ENCODE results near the gene AFM. TPM values are rescaled to one million over a fixed set of nuclear protein-coding genes. Genes with fewer than 3 reads are reported as not detected.

The AFM gene
- total and polyA plus RNA-seq, 12 donors: not detected

DNA sequence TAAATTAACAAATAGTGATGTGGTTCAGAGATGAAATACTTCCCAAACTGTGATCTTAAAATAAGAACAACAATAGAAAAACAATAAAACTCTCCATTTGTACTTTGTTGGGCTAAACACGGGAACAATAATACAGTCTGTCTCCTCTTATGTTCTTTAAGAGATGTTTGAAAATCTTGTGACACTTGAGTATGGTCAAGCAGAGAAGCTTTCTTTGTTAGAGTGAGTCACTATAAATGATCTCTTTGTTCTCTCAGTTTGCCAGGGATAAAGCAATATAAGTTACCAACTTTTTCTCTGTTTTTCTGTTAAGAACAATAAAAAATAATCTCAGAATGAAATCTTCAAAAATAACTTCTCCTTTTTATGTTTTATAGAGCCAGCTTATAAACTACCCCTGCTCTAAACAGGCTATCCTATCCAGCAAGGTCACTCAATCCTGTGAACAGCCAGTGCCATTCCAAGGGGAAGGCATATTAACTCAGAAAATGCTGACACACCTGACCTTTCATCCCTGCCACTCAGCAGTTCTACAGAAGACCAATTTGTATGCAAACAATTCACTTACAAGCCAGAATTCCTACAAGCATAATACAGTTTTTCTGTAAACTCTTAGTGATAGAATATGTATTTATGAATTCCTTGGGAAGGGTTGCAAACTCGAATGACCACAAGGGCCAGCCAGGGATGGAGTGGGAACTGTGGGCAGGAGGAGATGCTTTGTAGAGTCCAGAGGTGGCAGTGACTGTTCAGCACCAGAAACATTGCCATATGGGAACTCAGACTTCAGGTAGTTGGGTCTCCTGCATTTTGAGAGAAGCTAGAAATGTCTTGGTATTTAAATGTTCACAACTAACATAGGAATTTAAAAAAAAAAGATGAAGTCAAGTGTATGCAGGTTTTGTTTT, 52.2 kb downstream of the AFM start:
- Histone ChIP-seq H3K27me3 (no peaks in the 10 kb centered on the region), H3K9me3 (no peaks in the 10 kb centered on the region), H3K36me3 (no peaks in the 10 kb centered on the region), H3K4me3 (no peak overlapping the region), H3K27ac (no peak overlapping the region), H3K4me1 (no peaks in the 10 kb centered on the region)
- intact Hi-C loops (cut with DNase I): no loop called here
- DNase-seq (no peak), ATAC-seq (no peak)
- no peak for TF ChIP-seq CTCF (IDR thresholded peaks at IDR 0.05)
- WGBS, 2 donors: 63 to 71% methylated on average over 2 of the region's 2 CpGs

- no peak for ATAC-seq
- H3K9me3 ChIP-seq: no peaks in the 10 kb centered on the region
- H3K4me3 ChIP-seq: no peak overlapping the region
- DNase-seq: no peak
- intact Hi-C loops (cut with DNase I): no loop called here
- no peaks in the 10 kb centered on the region for H3K27me3 ChIP-seq
- H3K36me3 ChIP-seq: no peaks in the 10 kb centered on the region
- TF ChIP-seq CTCF (IDR thresholded peaks at IDR 0.05): no peak
- H3K27ac ChIP-seq: no peak overlapping the region
- 83 to 86% methylated on average over 2 of the region's 2 CpGs for WGBS, 2 donors
- H3K4me1 ChIP-seq: no peaks in the 10 kb centered on the region
Observed at GRCh38 chr4:73538162-73538561, 56.6 kb downstream of the AFM start.

DNA sequence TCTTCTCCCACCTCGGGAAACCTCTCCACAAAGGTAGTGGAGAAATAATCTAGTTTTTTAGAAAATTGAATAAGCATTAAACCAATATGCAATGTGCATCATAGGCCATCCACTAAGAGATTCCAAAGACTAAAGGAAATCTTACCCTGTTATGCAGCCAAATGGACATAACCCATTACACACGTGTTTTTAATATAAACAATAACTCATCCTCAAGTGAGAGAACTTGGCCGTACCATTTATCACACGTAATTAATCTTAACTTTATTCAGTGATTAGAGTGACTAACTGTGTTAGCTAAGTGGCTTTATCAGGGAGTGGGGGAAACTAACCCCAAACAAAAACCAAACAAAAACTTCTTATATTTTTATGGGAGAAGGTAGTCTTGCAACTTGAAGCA, 57.8 kb downstream of the AFM start:
- Histone ChIP-seq H3K27ac (no peak overlapping the region), H3K4me3 (no peak overlapping the region), H3K9me3 (no peaks in the 10 kb centered on the region), H3K4me1 (no peaks in the 10 kb centered on the region), H3K27me3 (no peaks in the 10 kb centered on the region), H3K36me3 (no peaks in the 10 kb centered on the region)
- ATAC-seq (no peak), DNase-seq (no peak)
- intact Hi-C loops (cut with DNase I): no loop called here
- TF ChIP-seq CTCF (IDR thresholded peaks at IDR 0.05): no peak
- WGBS, 2 donors: 60 to 63% methylated on average over 4 of the region's 4 CpGs

DNA sequence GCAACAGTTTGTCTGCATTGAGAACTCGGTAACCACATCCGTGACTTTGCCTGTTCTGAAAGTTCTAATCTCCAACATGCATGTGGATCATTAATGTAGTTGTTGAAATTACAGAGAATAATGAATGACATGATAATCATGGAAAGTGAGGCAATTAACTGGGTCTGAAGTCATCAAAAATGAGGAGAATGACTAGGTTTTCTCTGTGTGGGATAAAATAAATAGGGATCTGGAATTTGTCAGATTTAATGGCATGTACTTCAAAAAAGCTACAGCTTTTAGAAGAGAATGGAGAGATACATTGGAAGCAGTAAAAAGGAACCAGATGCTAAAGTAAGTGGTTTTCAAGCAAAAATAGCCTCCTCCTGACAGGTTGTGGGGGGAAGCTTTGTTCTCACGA, 59.3 kb downstream of the AFM start:
- no peak overlapping the region for H3K4me3 ChIP-seq
- H3K36me3 ChIP-seq: no peaks in the 10 kb centered on the region
- no peak for TF ChIP-seq CTCF (IDR thresholded peaks at IDR 0.05)
- intact Hi-C loops (cut with DNase I): no loop called here
- no peaks in the 10 kb centered on the region for H3K27me3 ChIP-seq
- ATAC-seq: no peak
- no peaks in the 10 kb centered on the region for H3K9me3 ChIP-seq
- 78 to 82% methylated on average over 3 of the region's 3 CpGs for WGBS, 2 donors
- DNase-seq: no peak
- no peak overlapping the region for H3K27ac ChIP-seq
- H3K4me1 ChIP-seq: no peaks in the 10 kb centered on the region
